ENCODE data around the gene LHFPL3.

The LHFPL3 gene

GRCh38 chr7:104723001-104723400 is 394.6 kb downstream of the LHFPL3 start:
- DNase-seq: no peak

- DNase-seq: no peak
These were observed 430.1 kb downstream of the LHFPL3 start for GRCh38 chr7:104758504-104758903.

- no peak for DNase-seq
These were observed 433.5 kb downstream of the LHFPL3 start for GRCh38 chr7:104761892-104762291.

GRCh38 chr7:104767113-104767512 is 438.7 kb downstream of the LHFPL3 start:
- DNase-seq: no peak

GRCh38 chr7:104767826-104768536 is 439.6 kb downstream of the LHFPL3 start:
- DNase-seq: no peak

GRCh38 chr7:104772405-104773345 is 444.3 kb downstream of the LHFPL3 start:
- DNase-seq: no peak

- no peak for DNase-seq
These were observed 445.4 kb downstream of the LHFPL3 start for GRCh38 chr7:104773796-104774195.

- no peak for DNase-seq
These were observed 447.1 kb downstream of the LHFPL3 start for GRCh38 chr7:104775531-104775930.

- DNase-seq: no peak
These were observed 448.9 kb downstream of the LHFPL3 start for GRCh38 chr7:104777301-104777800.

- DNase-seq: no peak
These were observed 451.5 kb downstream of the LHFPL3 start for GRCh38 chr7:104779888-104780287.

- no peak for DNase-seq
These were observed 456.3 kb downstream of the LHFPL3 start for GRCh38 chr7:104784686-104785085.

- DNase-seq: no peak
These were observed 461.4 kb downstream of the LHFPL3 start for GRCh38 chr7:104789780-104790179.

GRCh38 chr7:104790440-104790839 is 462.0 kb downstream of the LHFPL3 start:
- no peak for DNase-seq

GRCh38 chr7:104791080-104791479 is 462.7 kb downstream of the LHFPL3 start:
- DNase-seq: no peak

- DNase-seq: no peak
These were observed 464.7 kb downstream of the LHFPL3 start for GRCh38 chr7:104793066-104793465.

- no peak for DNase-seq
These were observed 465.8 kb downstream of the LHFPL3 start for GRCh38 chr7:104794154-104794553.

- no peak for DNase-seq
These were observed 466.2 kb downstream of the LHFPL3 start for GRCh38 chr7:104794589-104794988.

GRCh38 chr7:104795086-104795485 is 466.7 kb downstream of the LHFPL3 start:
- DNase-seq: no peak

GRCh38 chr7:104795616-104796398 is 467.4 kb downstream of the LHFPL3 start:
- DNase-seq: no peak

- no peak for DNase-seq
These were observed 471.9 kb downstream of the LHFPL3 start for GRCh38 chr7:104800307-104800706.

GRCh38 chr7:104801022-104801421 is 472.6 kb downstream of the LHFPL3 start:
- no peak for DNase-seq

GRCh38 chr7:104803931-104804330 is 475.5 kb downstream of the LHFPL3 start:
- no peak for DNase-seq

- no peak for DNase-seq
These were observed 476.3 kb downstream of the LHFPL3 start for GRCh38 chr7:104804696-104805095.

All from stimulated activated CD4-positive, alpha-beta T cell treated with anti-CD3 and anti-CD28 coated beads, Interleukin-1b, Interleukin-23, amount 100 ng/mL, for 48 hours (primary cell).